Stimulated activated naive CD8-positive, alpha-beta T cell treated with anti-CD3 and anti-CD28 coated beads, Interleukin-15, Interleukin-2, amounts not matched to agents 100 ng/mL and 50 ng/mL, for 24 hours (primary cell): ENCODE measurements around the gene H6PD.

Source experiments
- H3K27ac Mint-ChIP-seq: one replicate; pipeline ENCODE4 v1.8.0; 2021; ENCODE audit warnings: mild to moderate bottlenecking, mixed read lengths
- H3K27me3 Mint-ChIP-seq: one replicate; pipeline ENCODE4 v1.8.0; 2021; ENCODE audit warnings: mixed read lengths
- H3K36me3 Mint-ChIP-seq: one replicate; pipeline ENCODE4 v1.8.0; 2021; ENCODE audit warnings: low read depth, mixed read lengths
- H3K4me1 Mint-ChIP-seq: one replicate; pipeline ENCODE4 v1.8.0; 2021; ENCODE audit warnings: low read depth, mixed read lengths
- H3K4me3 Mint-ChIP-seq: one replicate; pipeline ENCODE4 v1.8.0; 2021; ENCODE audit warnings: mild to moderate bottlenecking, mixed read lengths
- H3K9me3 Mint-ChIP-seq: one replicate; pipeline ENCODE4 v1.8.0; 2021; ENCODE audit warnings: mixed read lengths

The H6PD gene

DNA sequence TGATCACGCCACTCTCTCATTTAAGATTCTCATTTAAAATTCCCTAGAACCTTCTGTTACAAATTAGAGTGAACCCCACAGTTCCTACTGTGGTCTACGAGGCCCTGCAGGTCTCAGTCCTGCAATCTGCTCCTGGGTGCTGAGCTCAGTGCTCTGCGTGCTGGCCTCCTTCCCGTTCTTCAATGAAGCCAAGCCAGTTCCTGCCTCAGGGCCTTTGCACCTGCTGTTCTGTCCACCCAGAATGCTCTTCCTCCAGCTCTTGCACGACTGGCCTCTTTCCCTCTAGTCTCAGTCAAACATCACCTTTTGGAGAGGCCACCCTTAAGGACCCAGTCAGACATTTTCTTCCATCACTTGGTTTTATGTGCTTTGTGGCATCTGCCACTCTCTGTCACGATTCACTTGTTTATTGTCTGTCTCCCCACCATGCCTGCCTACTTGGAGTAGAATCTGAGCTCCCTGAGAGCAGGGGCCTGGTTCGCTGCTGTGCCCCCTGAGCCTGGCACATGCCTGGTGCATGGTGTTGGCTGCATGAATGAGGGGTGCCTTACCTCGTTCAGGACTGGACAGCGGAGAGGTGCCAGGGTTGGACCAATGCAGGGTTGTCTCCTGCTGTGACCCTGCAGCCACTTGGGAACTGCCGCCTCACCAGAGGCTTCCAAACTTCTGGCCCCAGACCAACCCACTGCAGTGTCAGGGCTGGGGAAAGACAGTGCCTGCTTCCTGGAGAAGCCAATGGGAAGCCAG is 9.7 kb upstream of the H6PD start:
- Mint-ChIP-seq H3K4me3 (no peak overlapping the region), H3K27me3 (peaks cover 9% of the 10 kb centered on the region), H3K4me1 (peaks cover 12% of the 10 kb centered on the region)

GRCh38 chr1:9225411-9225785 is 9.2 kb upstream of the H6PD start:
- Mint-ChIP-seq H3K9me3 (no peaks in the 10 kb centered on the region), H3K27me3 (peaks cover 8% of the 10 kb centered on the region), H3K4me3 (no peak overlapping the region), H3K36me3 (no peaks in the 10 kb centered on the region), H3K27ac (no peak overlapping the region), H3K4me1 (peaks cover 12% of the 10 kb centered on the region)

More for the DNA sequence above, 9.7 kb upstream of the H6PD start:
- no peaks in the 10 kb centered on the region for H3K9me3 Mint-ChIP-seq
- no peak overlapping the region for H3K27ac Mint-ChIP-seq
- no peaks in the 10 kb centered on the region for H3K36me3 Mint-ChIP-seq

- Mint-ChIP-seq H3K36me3 (no peaks in the 10 kb centered on the region), H3K27me3 (peaks cover 8% of the 10 kb centered on the region), H3K9me3 (no peaks in the 10 kb centered on the region), H3K4me3 (no peak overlapping the region), H3K27ac (no peak overlapping the region), H3K4me1 (peaks cover 21% of the 10 kb centered on the region)
Measured at GRCh38 chr1:9228609-9229008, 6.0 kb upstream of the H6PD start.

GRCh38 chr1:9229549-9229948 is 5.0 kb upstream of the H6PD start:
- Mint-ChIP-seq H3K9me3 (no peaks in the 10 kb centered on the region), H3K27ac (no peak overlapping the region), H3K36me3 (no peaks in the 10 kb centered on the region), H3K4me3 (no peak overlapping the region), H3K4me1 (peaks cover 26% of the 10 kb centered on the region), H3K27me3 (peaks cover 8% of the 10 kb centered on the region)

DNA sequence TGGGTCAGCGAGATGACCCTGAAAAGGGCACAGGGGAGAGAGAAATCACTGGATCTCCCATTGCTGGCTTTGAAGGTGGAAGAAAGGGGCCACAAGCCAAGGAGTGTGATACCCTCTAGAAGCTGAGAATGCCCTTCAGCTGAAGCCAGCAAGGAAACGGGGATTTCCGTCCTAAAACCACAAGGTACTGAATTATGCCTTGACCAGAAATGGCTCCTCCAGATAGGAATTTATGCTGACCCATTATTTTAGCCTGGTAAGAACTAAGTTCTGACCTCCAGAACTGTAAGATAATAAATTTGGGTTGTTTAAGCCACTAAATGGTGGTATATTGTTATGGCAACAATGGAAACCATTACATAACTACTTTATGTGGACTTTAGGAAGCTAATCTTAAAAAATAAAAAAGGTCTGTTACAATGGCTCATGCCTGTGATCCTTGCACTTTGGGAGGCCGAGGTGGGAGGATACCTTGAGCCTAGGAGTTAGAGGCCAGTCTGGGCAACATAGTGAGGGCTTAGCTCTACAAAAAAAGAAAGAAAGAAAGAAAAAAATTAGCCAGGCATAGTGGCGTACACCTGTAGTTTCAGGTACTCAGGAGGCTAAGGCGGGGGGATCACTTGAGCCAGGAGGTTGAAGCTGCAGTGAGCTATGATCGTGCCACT is 3.6 kb upstream of the H6PD start:
- Mint-ChIP-seq H3K4me3 (no peak overlapping the region), H3K27ac (no peak overlapping the region), H3K27me3 (peaks cover 4% of the 10 kb centered on the region), H3K36me3 (no peaks in the 10 kb centered on the region), H3K4me1 (peaks cover 31% of the 10 kb centered on the region), H3K9me3 (no peaks in the 10 kb centered on the region)

- H3K4me3 Mint-ChIP-seq: no peak overlapping the region
- peaks cover 34% of the 10 kb centered on the region for H3K4me1 Mint-ChIP-seq
- no peaks in the 10 kb centered on the region for H3K36me3 Mint-ChIP-seq
- no peaks in the 10 kb centered on the region for H3K9me3 Mint-ChIP-seq
- H3K27ac Mint-ChIP-seq: peak overlapping the region; percentile 63
- no peaks in the 10 kb centered on the region for H3K27me3 Mint-ChIP-seq
Measured at GRCh38 chr1:9231648-9232332, 2.8 kb upstream of the H6PD start.

GRCh38 chr1:9233241-9233941 is 1.2 kb upstream of the H6PD start:
- Mint-ChIP-seq H3K4me3 (no peak overlapping the region), H3K27me3 (no peaks in the 10 kb centered on the region), H3K9me3 (no peaks in the 10 kb centered on the region), H3K27ac (no peak overlapping the region), H3K4me1 (peaks cover 48% of the 10 kb centered on the region), H3K36me3 (no peaks in the 10 kb centered on the region)

GRCh38 chr1:9233942-9234222 is 692 bp upstream of the H6PD start:
- H3K4me3 Mint-ChIP-seq: peak overlapping the region; percentile 86

GRCh38 chr1:9235096-9235459 is 504 bp downstream of the H6PD start:
- H3K36me3 Mint-ChIP-seq: no peaks in the 10 kb centered on the region
- peak overlapping the region; percentile 90 for H3K27ac Mint-ChIP-seq
- peak overlapping the region; percentile 87 for H3K4me3 Mint-ChIP-seq
- no peaks in the 10 kb centered on the region for H3K9me3 Mint-ChIP-seq
- H3K27me3 Mint-ChIP-seq: no peaks in the 10 kb centered on the region
- H3K4me1 Mint-ChIP-seq: peaks cover 52% of the 10 kb centered on the region

More at GRCh38 chr1:9233942-9234222, 692 bp upstream of the H6PD start:
- Mint-ChIP-seq H3K36me3 (no peaks in the 10 kb centered on the region), H3K9me3 (no peaks in the 10 kb centered on the region), H3K4me1 (peaks cover 49% of the 10 kb centered on the region), H3K27ac (peak overlapping the region; percentile 88), H3K27me3 (no peaks in the 10 kb centered on the region)

- H3K27me3 Mint-ChIP-seq: no peaks in the 10 kb centered on the region
- H3K4me3 Mint-ChIP-seq: peak overlapping the region; percentile 87
- no peaks in the 10 kb centered on the region for H3K9me3 Mint-ChIP-seq
- H3K27ac Mint-ChIP-seq: peak overlapping the region; percentile 90
- H3K4me1 Mint-ChIP-seq: peaks cover 57% of the 10 kb centered on the region
- H3K36me3 Mint-ChIP-seq: no peaks in the 10 kb centered on the region
Measured at GRCh38 chr1:9235560-9235959, 986 bp downstream of the H6PD start.

GRCh38 chr1:9238134-9238533 is 3.6 kb downstream of the H6PD start:
- Mint-ChIP-seq H3K27ac (no peak overlapping the region), H3K9me3 (no peaks in the 10 kb centered on the region), H3K4me1 (peaks cover 51% of the 10 kb centered on the region), H3K4me3 (no peak overlapping the region), H3K36me3 (no peaks in the 10 kb centered on the region), H3K27me3 (no peaks in the 10 kb centered on the region)

- Mint-ChIP-seq H3K36me3 (no peaks in the 10 kb centered on the region), H3K4me3 (no peak overlapping the region), H3K9me3 (no peaks in the 10 kb centered on the region), H3K27me3 (no peaks in the 10 kb centered on the region), H3K4me1 (peaks cover 51% of the 10 kb centered on the region), H3K27ac (no peak overlapping the region)
Measured at GRCh38 chr1:9238550-9238949, 4.0 kb downstream of the H6PD start.

DNA sequence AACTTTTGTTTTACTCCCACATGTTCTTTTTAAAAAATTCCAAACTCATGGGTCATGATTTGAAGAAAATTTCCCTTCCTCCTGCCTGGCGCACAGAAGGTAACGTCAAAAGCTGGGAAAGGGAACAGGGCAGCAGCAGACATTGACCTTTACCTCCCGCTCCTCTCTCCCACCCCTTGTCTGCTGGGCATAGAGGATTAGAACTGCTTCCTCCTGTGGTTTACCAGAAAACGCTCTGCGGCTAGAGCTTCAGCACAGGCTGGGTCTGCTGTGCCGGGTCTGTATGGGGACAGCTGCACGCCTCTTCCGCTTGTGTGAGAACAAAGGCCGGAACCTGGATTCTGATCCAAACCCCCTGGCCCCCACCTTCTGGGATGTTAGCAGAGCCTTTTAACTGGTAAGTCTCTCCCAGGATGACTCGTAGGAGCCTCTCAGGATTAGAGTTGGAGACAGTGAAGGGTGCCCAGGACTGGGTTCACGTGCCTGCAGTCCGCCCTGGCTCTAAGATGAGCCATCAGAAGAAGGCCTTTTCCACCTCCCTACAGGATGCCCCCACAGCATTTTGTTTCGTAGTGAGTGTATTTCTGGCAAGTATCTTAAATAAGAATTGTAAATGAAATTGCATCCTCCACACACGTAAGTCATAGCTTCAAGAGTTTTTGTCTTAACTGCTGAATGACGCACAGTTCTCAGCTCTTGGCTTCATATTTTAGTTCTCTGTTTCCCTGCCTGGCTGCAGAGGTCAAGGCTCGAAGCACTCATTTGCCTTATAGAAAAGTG is 5.2 kb downstream of the H6PD start:
- Mint-ChIP-seq H3K4me1 (peaks cover 54% of the 10 kb centered on the region), H3K4me3 (peak overlapping the region; percentile 38), H3K36me3 (no peaks in the 10 kb centered on the region), H3K9me3 (no peaks in the 10 kb centered on the region), H3K27ac (peak overlapping the region; percentile 66), H3K27me3 (no peaks in the 10 kb centered on the region)

DNA sequence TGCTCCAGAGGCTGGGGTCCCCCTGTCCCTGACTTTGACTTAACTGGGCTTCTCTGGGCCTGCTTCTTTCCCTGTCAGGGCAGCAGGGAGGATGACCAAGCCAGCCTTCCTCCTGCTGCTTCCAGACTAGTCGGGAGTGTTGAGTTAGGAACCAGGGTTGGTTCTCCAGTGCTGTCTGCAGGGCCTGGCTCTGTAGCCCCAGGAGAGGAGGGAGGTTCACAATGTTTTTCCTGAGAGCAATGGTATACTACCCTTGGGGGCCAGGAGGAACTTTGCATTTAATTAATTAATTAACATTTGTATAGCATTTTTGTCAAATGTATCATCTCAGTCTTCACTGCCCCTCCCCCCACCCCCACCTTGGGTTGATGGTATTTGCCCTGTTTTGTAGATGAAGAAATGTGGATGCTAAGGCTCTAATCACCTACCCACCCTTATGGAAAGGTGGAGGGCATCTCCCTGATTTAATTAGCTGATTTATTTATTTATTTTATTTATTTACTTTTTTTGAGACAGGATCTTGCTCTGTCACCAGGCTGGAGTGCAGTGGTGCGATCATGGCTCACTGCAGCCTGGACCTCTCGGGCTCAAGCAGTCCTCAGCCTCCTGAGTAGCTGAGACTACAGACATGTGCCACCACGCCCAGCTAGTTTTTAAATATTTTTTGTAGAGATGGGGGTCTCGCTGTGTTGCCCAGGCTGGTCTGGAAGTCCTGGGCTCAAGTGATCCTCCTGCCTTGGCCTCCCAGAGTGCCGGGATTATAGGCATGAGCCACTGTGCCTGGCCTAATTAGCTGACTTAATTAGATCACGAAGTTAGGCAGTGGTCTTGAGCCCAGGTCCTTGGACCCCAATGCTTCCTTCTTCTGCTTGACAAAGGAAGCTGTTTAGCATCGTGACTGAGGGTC is 6.6 kb downstream of the H6PD start:
- H3K27me3 Mint-ChIP-seq: no peaks in the 10 kb centered on the region
- H3K4me1 Mint-ChIP-seq: peaks cover 50% of the 10 kb centered on the region
- H3K9me3 Mint-ChIP-seq: no peaks in the 10 kb centered on the region
- no peak overlapping the region for H3K4me3 Mint-ChIP-seq
- no peak overlapping the region for H3K27ac Mint-ChIP-seq
- no peaks in the 10 kb centered on the region for H3K36me3 Mint-ChIP-seq
